HL-60 (cell line): Measurements from ENCODE around the gene MACF1.

Experiments
- DNase-seq, 2 experiments: peaks; one replicate each; pipeline ENCODE4 v3.0.0-alpha.2; 2010 to 2020; ENCODE audit warnings: low read depth in 1 of 2, low spot score in 1 of 2
- H3K27ac ChIP-seq: fragments of 250-450 bp; sonication (Bioruptor Pico); replicated peaks from 2 replicates; pipeline ENCODE4 v1.5.1; 2020; ENCODE audit warnings: mild to moderate bottlenecking, moderate library complexity
- H3K27me3 ChIP-seq: fragments of 250-450 bp; sonication (Bioruptor Pico); 2 replicates; pipeline ENCODE4 v1.5.1; 2021; ENCODE audit warnings: mild to moderate bottlenecking, moderate library complexity; ENCODE audit not compliant: insufficient read depth, poor library complexity, severe bottlenecking
- H3K4me3 ChIP-seq: replicated peaks from 2 replicates; pipeline ENCODE4 v1.5.1; 2011; ENCODE audit warnings: mild to moderate bottlenecking, control low read depth, low read length; ENCODE audit not compliant: insufficient read depth
- CTCF ChIP-seq: IDR thresholded peaks from one replicate; pipeline ENCODE4 v1.5.1; 2011; ENCODE audit warnings: low read length, control low read depth, inconsistent platforms; ENCODE audit not compliant: insufficient read depth
- GABPA ChIP-seq: IDR thresholded peaks from 2 replicates; pipeline ENCODE4 v1.6.1; 2012; ENCODE audit warnings: low read depth
- POLR2AphosphoS5 ChIP-seq: IDR thresholded peaks from 2 replicates; pipeline ENCODE4 v1.6.1; 2012; ENCODE audit warnings: low read depth
- REST ChIP-seq: IDR thresholded peaks from 2 replicates; pipeline ENCODE4 v1.6.1; 2012; ENCODE audit warnings: low read depth; ENCODE audit not compliant: insufficient replicate concordance
- SPI1 ChIP-seq: IDR thresholded peaks from 2 replicates; pipeline ENCODE4 v1.6.1; 2012; ENCODE audit warnings: low read depth, mild to moderate bottlenecking, borderline replicate concordance

MACF1 gene

DNA sequence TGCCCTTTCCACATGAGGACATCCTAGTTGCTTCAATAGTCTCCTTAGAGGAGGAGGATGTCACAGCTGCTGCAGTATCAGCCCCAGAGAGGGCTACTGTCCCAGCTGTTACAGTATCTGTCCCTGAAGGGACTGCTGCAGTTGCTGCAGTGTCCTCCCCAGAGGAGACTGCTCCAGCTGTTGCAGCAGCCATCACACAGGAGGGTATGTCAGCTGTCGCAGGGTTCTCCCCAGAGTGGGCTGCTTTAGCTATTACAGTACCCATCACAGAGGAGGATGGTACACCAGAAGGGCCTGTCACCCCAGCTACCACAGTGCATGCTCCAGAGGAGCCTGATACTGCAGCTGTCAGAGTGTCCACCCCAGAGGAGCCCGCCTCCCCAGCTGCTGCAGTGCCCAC, 208.4 kb downstream of the MACF1 start:
- no peaks in the 10 kb centered on the region for H3K27me3 ChIP-seq
- no peak for TF ChIP-seq POLR2AphosphoS5
- no peak for TF ChIP-seq SPI1
- TF ChIP-seq REST: no peak
- TF ChIP-seq GABPA: no peak
- TF ChIP-seq CTCF: no peak
- H3K27ac ChIP-seq: no peak overlapping the region
- no peak overlapping the region for H3K4me3 ChIP-seq
- DNase-seq: no peak

GRCh38 chr1:39413902-39414528, 209.5 kb downstream of the MACF1 start:
- H3K27me3 ChIP-seq: no peaks in the 10 kb centered on the region
- no peak for TF ChIP-seq CTCF
- TF ChIP-seq GABPA: no peak
- TF ChIP-seq POLR2AphosphoS5: no peak
- no peak for TF ChIP-seq SPI1
- no peak overlapping the region for H3K4me3 ChIP-seq
- H3K27ac ChIP-seq: no peak overlapping the region
- DNase-seq: no peak

- TF ChIP-seq REST (no peak), GABPA (no peak), POLR2AphosphoS5 (no peak), CTCF (no peak), SPI1 (no peak)
- no peak overlapping the region for H3K27ac ChIP-seq
- no peak overlapping the region for H3K4me3 ChIP-seq
- no peak for DNase-seq
- H3K27me3 ChIP-seq: no peaks in the 10 kb centered on the region
Observed at GRCh38 chr1:39415553-39415952, 211.1 kb downstream of the MACF1 start.

GRCh38 chr1:39416609-39417008, 212.1 kb downstream of the MACF1 start:
- no peak for TF ChIP-seq CTCF

More at GRCh38 chr1:39416609-39417008, 212.1 kb downstream of the MACF1 start:
- no peaks in the 10 kb centered on the region for H3K27me3 ChIP-seq
- no peak overlapping the region for H3K4me3 ChIP-seq
- no peak for DNase-seq
- H3K27ac ChIP-seq: no peak overlapping the region
